ENCODE measurements around the gene ARID1B.

ARID1B gene

GRCh38 chr6:157135691-157136090 lies 358.5 kb downstream of the ARID1B start:
- DNase-seq, result no peak
- no peak for TF ChIP-seq CTCF (IDR thresholded peaks at IDR 0.05; ENCODE audit: low read depth, low read length)
- H3K9me3 ChIP-seq, result no peaks in the 10 kb centered on the region
- no peaks in the 10 kb centered on the region for H3K27me3 ChIP-seq
- peaks cover 20% of the 10 kb centered on the region for H3K36me3 ChIP-seq
- H3K4me3 ChIP-seq (ENCODE audit: low read depth, low read length), result no peak overlapping the region
- H3K4me1 ChIP-seq, result no peaks in the 10 kb centered on the region; the same call in 1 of the 2 replicates

- Histone ChIP-seq H3K9me3 (no peaks in the 10 kb centered on the region), H3K4me1 (no peaks in the 10 kb centered on the region; the same call in 1 of the 2 replicates), H3K36me3 (peaks cover 29% of the 10 kb centered on the region), H3K27me3 (no peaks in the 10 kb centered on the region), H3K4me3 (ENCODE audit: low read depth, low read length) (no peak overlapping the region)
- no peak for DNase-seq
- TF ChIP-seq CTCF (IDR thresholded peaks at IDR 0.05; ENCODE audit: low read depth, low read length), result no peak
Observed at GRCh38 chr6:157137501-157137900, 360.3 kb downstream of the ARID1B start.

- Histone ChIP-seq H3K4me1 (peaks cover 15% of the 10 kb centered on the region), H3K36me3 (peaks cover 23% of the 10 kb centered on the region), H3K27me3 (no peaks in the 10 kb centered on the region), H3K4me3 (ENCODE audit: low read depth, low read length) (no peak overlapping the region), H3K9me3 (no peaks in the 10 kb centered on the region)
- TF ChIP-seq CTCF (IDR thresholded peaks at IDR 0.05; ENCODE audit: low read depth, low read length), result peak; percentile 73
- DNase-seq, result peak; percentile 60
Observed at GRCh38 chr6:157139054-157139708, 362.0 kb downstream of the ARID1B start.

- no peaks in the 10 kb centered on the region for H3K27me3 ChIP-seq
- peaks cover 11% of the 10 kb centered on the region for H3K36me3 ChIP-seq
- peaks cover 33% of the 10 kb centered on the region for H3K4me1 ChIP-seq
- no peak for TF ChIP-seq CTCF (IDR thresholded peaks at IDR 0.05; ENCODE audit: low read depth, low read length)
- no peaks in the 10 kb centered on the region for H3K9me3 ChIP-seq
- DNase-seq, result peak; percentile 70
- H3K4me3 ChIP-seq (ENCODE audit: low read depth, low read length), result no peak overlapping the region
Observed at GRCh38 chr6:157143171-157143889, 366.2 kb downstream of the ARID1B start.

- no peak overlapping the region for H3K4me3 ChIP-seq (ENCODE audit: low read depth, low read length)
- H3K36me3 ChIP-seq, result peaks cover 15% of the 10 kb centered on the region
- H3K27me3 ChIP-seq, result no peaks in the 10 kb centered on the region
- no peak for TF ChIP-seq CTCF (IDR thresholded peaks at IDR 0.05; ENCODE audit: low read depth, low read length)
- no peak for DNase-seq
- H3K9me3 ChIP-seq, result no peaks in the 10 kb centered on the region
- peaks cover 39% of the 10 kb centered on the region for H3K4me1 ChIP-seq
Observed at GRCh38 chr6:157143890-157144798, 367.0 kb downstream of the ARID1B start.
